H9 (cell line): ENCODE results near the gene RFT1. TPM values are rescaled to one million over a fixed set of nuclear protein-coding genes. Genes with fewer than 3 reads are reported as not detected.

Experiments used
- DNase-seq: peaks from one replicate; pipeline ENCODE4 v3.0.0-alpha.2; 2017
- H2AFZ ChIP-seq: one replicate; pipeline ENCODE4 v1.6.1; 2013; ENCODE audit warnings: mild to moderate bottlenecking, low read length, control low read depth, moderate library complexity
- H2AK5ac ChIP-seq: 2 replicates; pipeline ENCODE4 v1.6.1; 2013; ENCODE audit warnings: low read length, control low read depth, mixed read lengths; ENCODE audit not compliant: insufficient read length
- H2BK120ac ChIP-seq: one replicate; pipeline ENCODE4 v1.6.1; 2013; ENCODE audit warnings: low read depth, mild to moderate bottlenecking, low read length, control low read depth, inconsistent platforms; ENCODE audit not compliant: poor library complexity, severe bottlenecking
- H2BK12ac ChIP-seq: 2 replicates; pipeline ENCODE4 v1.6.1; 2013; ENCODE audit warnings: low read length, control low read depth, mixed read lengths, low read depth; ENCODE audit not compliant: insufficient read length
- H2BK15ac ChIP-seq: 2 replicates; pipeline ENCODE4 v1.6.1; 2013; ENCODE audit warnings: low read depth, low read length, control low read depth
- H2BK20ac ChIP-seq: one replicate; pipeline ENCODE4 v1.6.1; 2013; ENCODE audit warnings: low read depth, mild to moderate bottlenecking, low read length, control low read depth, inconsistent platforms; ENCODE audit not compliant: poor library complexity, severe bottlenecking
- H2BK5ac ChIP-seq: 2 replicates; pipeline ENCODE4 v1.6.1; 2013; ENCODE audit warnings: low read length, control low read depth, mixed read lengths; ENCODE audit not compliant: insufficient read length
- H3K14ac ChIP-seq: 2 replicates; pipeline ENCODE4 v1.6.1; 2013; ENCODE audit warnings: low read length, control low read depth; ENCODE audit not compliant: insufficient read depth
- H3K18ac ChIP-seq: 2 replicates; pipeline ENCODE4 v1.6.1; 2013; ENCODE audit warnings: low read depth, mild to moderate bottlenecking, mixed read lengths, low read length, control low read depth; ENCODE audit not compliant: insufficient read length
- H3K23ac ChIP-seq: 2 replicates; pipeline ENCODE4 v1.6.1; 2013; ENCODE audit warnings: low read length, control low read depth, mixed read lengths, low read depth; ENCODE audit not compliant: insufficient read length
- H3K23me2 ChIP-seq: 2 replicates; pipeline ENCODE4 v1.6.1; 2013; ENCODE audit warnings: low read depth, mild to moderate bottlenecking, mixed read lengths, low read length, control low read depth; ENCODE audit not compliant: insufficient read length, poor library complexity, severe bottlenecking
- H3K27ac ChIP-seq: 2 replicates; pipeline ENCODE4 v1.5.1; 2013; ENCODE audit warnings: low read length, control low read depth, mixed read lengths, low read depth; ENCODE audit not compliant: insufficient read length
- H3K27me3 ChIP-seq: 2 replicates; pipeline ENCODE4 v1.6.1; 2013; ENCODE audit warnings: low read length, control low read depth, inconsistent platforms; ENCODE audit not compliant: insufficient read depth
- H3K4ac ChIP-seq: 2 replicates; pipeline ENCODE4 v1.6.1; 2013; ENCODE audit warnings: low read depth, mild to moderate bottlenecking, control low read depth, inconsistent platforms, low read length, moderate library complexity
- H3K4me1 ChIP-seq: 2 replicates; pipeline ENCODE4 v1.6.1; 2013; ENCODE audit warnings: low read length, control low read depth, inconsistent platforms; ENCODE audit not compliant: insufficient read depth
- H3K4me2 ChIP-seq: 2 replicates; pipeline ENCODE4 v1.6.1; 2013; ENCODE audit warnings: low read length, control low read depth, mixed read lengths; ENCODE audit not compliant: insufficient read length, insufficient read depth
- H3K56ac ChIP-seq: 2 replicates; pipeline ENCODE4 v1.6.1; 2013; ENCODE audit warnings: low read depth, mild to moderate bottlenecking, mixed read lengths, low read length, control low read depth; ENCODE audit not compliant: insufficient read length
- H3K79me1 ChIP-seq: 2 replicates; pipeline ENCODE4 v1.6.1; 2013; ENCODE audit warnings: low read depth, mild to moderate bottlenecking, moderate library complexity, low read length, control low read depth, inconsistent platforms; ENCODE audit not compliant: insufficient read depth, poor library complexity, severe bottlenecking
- H3K79me2 ChIP-seq: 2 replicates; pipeline ENCODE4 v1.6.1; 2013; ENCODE audit warnings: low read length, control low read depth, inconsistent platforms; ENCODE audit not compliant: insufficient read depth
- H3K9ac ChIP-seq: 2 replicates; pipeline ENCODE4 v1.6.1; 2013; ENCODE audit warnings: low read length, control low read depth, mixed read lengths; ENCODE audit not compliant: insufficient read length; ENCODE audit errors: extremely low read depth
- H3K9me3 ChIP-seq: one replicate; pipeline ENCODE4 v1.6.1; 2013; ENCODE audit warnings: low read depth, low read length, inconsistent platforms; ENCODE audit not compliant: control insufficient read depth
- H3T11ph ChIP-seq: one replicate; pipeline ENCODE4 v1.6.1; 2013; ENCODE audit warnings: mild to moderate bottlenecking, low read length, control low read depth, inconsistent platforms
- H4K20me1 ChIP-seq: one replicate; pipeline ENCODE4 v1.6.1; 2013; ENCODE audit not compliant: control insufficient read depth, insufficient read length, insufficient read depth
- H4K5ac ChIP-seq: 2 replicates; pipeline ENCODE4 v1.6.1; 2013; ENCODE audit warnings: low read depth, mild to moderate bottlenecking, mixed read lengths, low read length, control low read depth; ENCODE audit not compliant: insufficient read length
- H4K8ac ChIP-seq: replicated peaks from 2 replicates; pipeline ENCODE4 v1.6.1; 2013; ENCODE audit warnings: low read length, control low read depth, mixed read lengths, low read depth; ENCODE audit not compliant: insufficient read length
- H4K91ac ChIP-seq: 2 replicates; pipeline ENCODE4 v1.6.1; 2013; ENCODE audit warnings: low read depth, mild to moderate bottlenecking, moderate library complexity, mixed read lengths, low read length, control low read depth; ENCODE audit not compliant: insufficient read length
- H3K27ac Mint-ChIP-seq, 3 experiments: 2 replicates in 2 of 3; 3 replicates in 1 of 3; pipeline ENCODE4 v1.8.0; 2020 to 2021; ENCODE audit warnings: mixed read lengths in 3 of 3, mild to moderate bottlenecking in 1 of 3, moderate library complexity in 1 of 3
- H3K27me3 Mint-ChIP-seq: 2 replicates; pipeline ENCODE4 v1.8.0; 2021; ENCODE audit warnings: low read depth, mild to moderate bottlenecking, moderate library complexity, mixed read lengths
- H3K36me3 Mint-ChIP-seq, 3 experiments: 2 replicates in 2 of 3; 3 replicates in 1 of 3; pipeline ENCODE4 v1.8.0; 2020 to 2021; ENCODE audit warnings: low read depth in 3 of 3, mixed read lengths in 3 of 3; ENCODE audit not compliant: insufficient read depth in 1 of 3
- H3K4me1 Mint-ChIP-seq, 2 experiments: 2 replicates each; pipeline ENCODE4 v1.8.0; 2020; ENCODE audit warnings: mixed read lengths in 2 of 2
- H3K4me3 Mint-ChIP-seq, 2 experiments: 2 replicates in 1 of 2; 3 replicates in 1 of 2; pipeline ENCODE4 v1.8.0; 2020 to 2021; ENCODE audit warnings: mild to moderate bottlenecking in 2 of 2, mixed read lengths in 2 of 2, moderate library complexity in 1 of 2
- H3K9me3 Mint-ChIP-seq, 2 experiments: 2 replicates in 1 of 2; 3 replicates in 1 of 2; pipeline ENCODE4 v1.8.0; 2020; ENCODE audit warnings: mild to moderate bottlenecking in 2 of 2, mixed read lengths in 2 of 2, moderate library complexity in 1 of 2
- WGBS: extraction: QIAGEN DNeasy Blood & Tissue Kit; methylation state at CpG from one replicate; pipeline ENCODE4 v1.1.7; 2013; ENCODE audit warnings: missing lambda C conversion rate, low lambda C conversion rate, mixed read lengths; ENCODE audit not compliant: insufficient read length; ENCODE audit errors: extremely low coverage; 5-methylcytosine and 5-hydroxymethylcytosine counted together
- total RNA-seq: library from RNA; stranded (reverse); gene quantifications from 2 replicates; pipeline ENCODE4 v1.2.1, GENCODE V29; 2021
- TF ChIP-seq, protein P1 (sequence below): fragments of 200-600 bp; sonication (generic); conservative IDR thresholded peaks from 3 replicates; pipeline ENCODE4 v1.8.0; 2021; ENCODE audit warnings: antibody characterized with exemption, mild to moderate bottlenecking

RFT1 gene
- total RNA-seq, 1 experiment from 2014 or later: 24.1 TPM

DNA sequence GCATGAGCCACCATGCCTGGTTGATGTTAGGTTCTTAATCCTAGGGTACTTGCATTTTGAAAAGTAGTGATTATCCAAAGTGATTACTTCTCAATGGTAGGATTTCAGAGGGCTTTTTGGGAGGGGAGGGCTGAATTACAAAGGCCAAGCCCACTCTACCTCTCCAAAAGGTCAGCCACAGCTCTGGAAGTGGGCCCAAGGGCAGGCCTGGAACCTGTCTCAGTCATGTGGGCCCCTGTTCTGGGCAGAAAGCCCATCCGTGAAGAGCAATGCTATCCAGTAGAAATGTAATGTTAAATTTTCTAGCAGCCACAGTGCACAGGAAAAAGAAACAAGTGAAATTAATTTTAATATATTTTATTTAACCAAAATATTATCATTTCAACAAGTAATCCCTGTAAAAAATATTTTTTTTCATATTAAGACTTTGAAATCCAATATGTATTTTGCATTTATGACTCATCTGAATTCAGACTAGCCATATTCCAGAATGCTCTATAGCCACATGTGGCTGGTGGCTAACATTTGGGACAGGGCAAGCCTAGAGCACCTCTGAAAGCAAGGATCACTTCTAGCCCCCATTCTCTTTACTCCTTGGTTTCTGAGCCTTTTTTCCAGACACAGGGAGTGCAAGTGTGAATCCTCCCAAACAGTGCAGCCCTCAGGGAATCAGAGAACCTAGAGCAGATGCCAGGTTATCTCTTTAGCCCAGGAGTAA lies 16.8 kb downstream of the RFT1 start:
- Mint-ChIP-seq H3K4me1 (no peaks in the 10 kb centered on the region; a peak in 1 of 4 replicates), H3K27ac (no peak overlapping the region), H3K27me3 (no peaks in the 10 kb centered on the region), H3K9me3 (no peaks in the 10 kb centered on the region), H3K4me3 (no peak overlapping the region), H3K36me3 (peaks cover 7 to 23% (median 20%) of the 10 kb centered on the region in 3 experiments; a peak in 6 of 7 replicates)
- no peak overlapping the region for H3K4me2 ChIP-seq
- H4K5ac ChIP-seq: no peak overlapping the region
- H2BK12ac ChIP-seq: no peak overlapping the region
- no peak overlapping the region for H2AK5ac ChIP-seq
- no peak overlapping the region for H2BK15ac ChIP-seq
- no peaks in the 10 kb centered on the region for H3K4me1 ChIP-seq
- TF ChIP-seq, protein P1, sequence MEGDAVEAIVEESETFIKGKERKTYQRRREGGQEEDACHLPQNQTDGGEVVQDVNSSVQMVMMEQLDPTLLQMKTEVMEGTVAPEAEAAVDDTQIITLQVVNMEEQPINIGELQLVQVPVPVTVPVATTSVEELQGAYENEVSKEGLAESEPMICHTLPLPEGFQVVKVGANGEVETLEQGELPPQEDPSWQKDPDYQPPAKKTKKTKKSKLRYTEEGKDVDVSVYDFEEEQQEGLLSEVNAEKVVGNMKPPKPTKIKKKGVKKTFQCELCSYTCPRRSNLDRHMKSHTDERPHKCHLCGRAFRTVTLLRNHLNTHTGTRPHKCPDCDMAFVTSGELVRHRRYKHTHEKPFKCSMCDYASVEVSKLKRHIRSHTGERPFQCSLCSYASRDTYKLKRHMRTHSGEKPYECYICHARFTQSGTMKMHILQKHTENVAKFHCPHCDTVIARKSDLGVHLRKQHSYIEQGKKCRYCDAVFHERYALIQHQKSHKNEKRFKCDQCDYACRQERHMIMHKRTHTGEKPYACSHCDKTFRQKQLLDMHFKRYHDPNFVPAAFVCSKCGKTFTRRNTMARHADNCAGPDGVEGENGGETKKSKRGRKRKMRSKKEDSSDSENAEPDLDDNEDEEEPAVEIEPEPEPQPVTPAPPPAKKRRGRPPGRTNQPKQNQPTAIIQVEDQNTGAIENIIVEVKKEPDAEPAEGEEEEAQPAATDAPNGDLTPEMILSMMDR: no peak
- no peak overlapping the region for H3K23ac ChIP-seq
- no peaks in the 10 kb centered on the region for H3K27me3 ChIP-seq
- no peak overlapping the region for H4K91ac ChIP-seq
- no peaks in the 10 kb centered on the region for H3K79me2 ChIP-seq
- H3K56ac ChIP-seq: no peak overlapping the region
- H3T11ph ChIP-seq: no peak overlapping the region
- H4K20me1 ChIP-seq: no peaks in the 10 kb centered on the region
- no peak overlapping the region for H2BK120ac ChIP-seq
- H3K27ac ChIP-seq: no peak overlapping the region
- H2BK20ac ChIP-seq: no peak overlapping the region
- H3K18ac ChIP-seq: no peak overlapping the region
- no peaks in the 10 kb centered on the region for H3K79me1 ChIP-seq
- DNase-seq: no peak
- no peak overlapping the region for H3K14ac ChIP-seq
- no peak overlapping the region for H2BK5ac ChIP-seq
- H2AFZ ChIP-seq: no peak overlapping the region
- H3K9me3 ChIP-seq: no peaks in the 10 kb centered on the region
- H3K9ac ChIP-seq: no peak overlapping the region
- no peak overlapping the region for H3K4ac ChIP-seq
- no peak overlapping the region for H4K8ac ChIP-seq
- no CpG with 5 or more reads among the region's 1 CpG for WGBS
- no peaks in the 10 kb centered on the region for H3K23me2 ChIP-seq
